ENCODE results near the gene KRT86.
"Not testable (repeated sequence)": the region's sequence is repeated elsewhere in the genome, so short reads cannot be mapped to it uniquely, and the experiment has no call there.

Gene KRT86

DNA sequence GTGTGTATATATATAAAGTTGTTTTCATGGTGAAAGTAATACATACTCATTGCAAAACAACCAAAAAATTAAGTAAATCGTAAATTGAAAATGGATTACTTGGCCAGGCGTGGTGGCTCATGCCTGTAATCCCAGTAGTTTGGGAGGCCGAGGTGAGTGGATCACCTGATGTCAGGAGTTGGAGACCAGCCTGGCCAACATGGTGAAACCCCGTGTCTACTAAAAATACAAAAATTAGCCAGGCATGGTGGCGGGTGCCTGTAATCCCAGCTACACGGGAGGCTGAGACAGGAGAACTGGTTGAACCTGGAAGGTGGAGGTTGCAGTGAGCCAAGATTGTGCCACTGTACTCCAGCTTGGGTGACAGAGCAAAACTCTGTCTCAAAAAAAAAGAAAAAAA, 34.2 kb upstream of the KRT86 start:
- H3K27ac ChIP-seq (ENCODE audit: low read depth, low read length); H3K36me3 ChIP-seq (ENCODE audit: control insufficient read depth, insufficient read depth, low read length); H3K9me3 ChIP-seq (ENCODE audit: control insufficient read depth, insufficient read depth, low read depth, low read length); H3K9ac ChIP-seq (ENCODE audit: low read length); H3K4me3 ChIP-seq (ENCODE audit: low read depth, low read length): not testable (repeated sequence)
- H3K27me3 ChIP-seq (ENCODE audit: control insufficient read depth, insufficient read depth, low read length) = peaks cover 13% of the 10 kb centered on the region
- peaks cover 34% of the 10 kb centered on the region for H3K4me1 ChIP-seq (ENCODE audit: control insufficient read depth, insufficient read depth, low read length)

DNA sequence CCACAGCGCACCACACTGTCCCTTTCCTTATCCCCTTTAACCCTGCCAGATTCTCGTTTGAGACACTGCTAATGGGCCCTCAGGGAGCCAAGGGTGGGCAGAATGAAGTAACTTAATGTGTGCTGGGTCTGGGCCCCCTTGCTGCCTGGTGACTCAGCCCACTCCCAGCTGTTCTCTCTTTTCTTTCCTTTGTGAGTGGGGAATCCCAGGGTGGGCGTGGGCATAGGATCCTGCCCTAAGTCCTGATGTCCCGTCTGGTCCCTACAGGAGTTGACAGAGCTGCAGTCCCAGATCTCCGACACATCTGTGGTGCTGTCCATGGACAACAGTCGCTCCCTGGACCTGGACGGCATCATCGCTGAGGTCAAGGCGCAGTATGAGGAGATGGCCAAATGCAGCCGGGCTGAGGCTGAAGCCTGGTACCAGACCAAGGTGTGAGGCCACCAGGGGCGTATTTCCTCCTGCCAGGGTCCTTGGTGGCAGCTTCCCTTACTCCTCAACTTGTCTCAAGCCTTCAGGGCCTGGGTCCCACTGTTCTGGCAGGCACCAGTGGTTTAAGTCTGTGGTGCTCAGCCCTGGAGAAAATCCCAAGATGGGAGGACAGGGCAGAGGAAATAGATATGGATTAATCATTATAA, 33.1 kb upstream of the KRT86 start:
- H3K9ac ChIP-seq (ENCODE audit: low read length) = no peak overlapping the region
- peaks cover 34% of the 10 kb centered on the region for H3K4me1 ChIP-seq (ENCODE audit: control insufficient read depth, insufficient read depth, low read length)
- H3K27me3 ChIP-seq (ENCODE audit: control insufficient read depth, insufficient read depth, low read length) = peaks cover 17% of the 10 kb centered on the region
- no peak overlapping the region for H3K27ac ChIP-seq (ENCODE audit: low read depth, low read length)
- H3K9me3 ChIP-seq (ENCODE audit: control insufficient read depth, insufficient read depth, low read depth, low read length) = no peaks in the 10 kb centered on the region
- no peaks in the 10 kb centered on the region for H3K36me3 ChIP-seq (ENCODE audit: control insufficient read depth, insufficient read depth, low read length)
- no peak overlapping the region for H3K4me3 ChIP-seq (ENCODE audit: low read depth, low read length)

DNA sequence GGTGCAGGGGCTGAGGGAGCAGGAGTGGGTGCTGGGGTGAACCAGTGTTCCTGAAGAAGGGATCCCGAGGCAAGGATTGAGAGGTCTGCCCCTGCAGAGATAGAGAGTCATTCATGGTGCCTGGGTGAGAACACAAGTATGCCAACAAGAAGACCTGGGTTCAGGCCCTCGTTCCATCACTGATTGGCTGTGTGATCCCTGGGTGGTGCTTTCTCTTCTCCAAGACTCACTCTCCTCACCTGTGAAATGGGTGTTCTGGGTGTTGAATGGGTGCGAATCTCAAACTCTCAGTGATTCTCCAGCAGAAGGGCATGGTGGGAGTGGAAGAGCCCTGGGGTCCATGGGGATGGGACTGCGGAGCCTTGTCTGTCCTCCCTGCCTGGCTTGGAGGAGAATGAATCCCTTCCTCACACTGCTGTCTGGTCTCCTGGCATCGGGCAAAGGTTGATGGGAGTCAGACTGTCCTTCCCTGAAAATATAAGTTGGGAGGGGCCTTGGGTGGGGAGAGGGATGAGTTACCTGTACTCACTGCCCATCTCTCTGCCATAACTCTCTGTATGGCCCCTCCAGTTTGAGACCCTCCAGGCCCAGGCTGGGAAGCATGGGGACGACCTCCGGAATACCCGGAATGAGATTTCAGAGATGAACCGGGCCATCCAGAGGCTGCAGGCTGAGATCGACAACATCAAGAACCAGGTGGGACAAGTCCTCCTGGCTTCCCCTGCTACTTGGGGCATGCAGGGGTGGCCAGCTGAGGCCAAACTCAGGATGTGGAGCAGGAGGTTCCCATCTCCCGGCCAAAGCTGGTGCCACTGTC, 31.8 kb upstream of the KRT86 start:
- H3K4me3 ChIP-seq (ENCODE audit: low read depth, low read length) = no peak overlapping the region
- no peak overlapping the region for H3K27ac ChIP-seq (ENCODE audit: low read depth, low read length)
- no peak overlapping the region for H3K9ac ChIP-seq (ENCODE audit: low read length)
- H3K36me3 ChIP-seq (ENCODE audit: control insufficient read depth, insufficient read depth, low read length) = no peaks in the 10 kb centered on the region
- peaks cover 35% of the 10 kb centered on the region for H3K4me1 ChIP-seq (ENCODE audit: control insufficient read depth, insufficient read depth, low read length)
- peaks cover 15% of the 10 kb centered on the region; the same call in 1 of the 2 replicates for H3K27me3 ChIP-seq (ENCODE audit: control insufficient read depth, insufficient read depth, low read length)
- no peaks in the 10 kb centered on the region for H3K9me3 ChIP-seq (ENCODE audit: control insufficient read depth, insufficient read depth, low read depth, low read length)

GRCh38 chr12:52243259-52243855, 31.1 kb upstream of the KRT86 start:
- no peak overlapping the region for H3K27ac ChIP-seq (ENCODE audit: low read depth, low read length)
- peaks cover 20% of the 10 kb centered on the region; the same call in 1 of the 2 replicates for H3K27me3 ChIP-seq (ENCODE audit: control insufficient read depth, insufficient read depth, low read length)
- H3K4me3 ChIP-seq (ENCODE audit: low read depth, low read length) = no peak overlapping the region
- no peak overlapping the region for H3K9ac ChIP-seq (ENCODE audit: low read length)
- peaks cover 33% of the 10 kb centered on the region for H3K4me1 ChIP-seq (ENCODE audit: control insufficient read depth, insufficient read depth, low read length)
- H3K36me3 ChIP-seq (ENCODE audit: control insufficient read depth, insufficient read depth, low read length) = no peaks in the 10 kb centered on the region
- H3K9me3 ChIP-seq (ENCODE audit: control insufficient read depth, insufficient read depth, low read depth, low read length) = no peaks in the 10 kb centered on the region

DNA sequence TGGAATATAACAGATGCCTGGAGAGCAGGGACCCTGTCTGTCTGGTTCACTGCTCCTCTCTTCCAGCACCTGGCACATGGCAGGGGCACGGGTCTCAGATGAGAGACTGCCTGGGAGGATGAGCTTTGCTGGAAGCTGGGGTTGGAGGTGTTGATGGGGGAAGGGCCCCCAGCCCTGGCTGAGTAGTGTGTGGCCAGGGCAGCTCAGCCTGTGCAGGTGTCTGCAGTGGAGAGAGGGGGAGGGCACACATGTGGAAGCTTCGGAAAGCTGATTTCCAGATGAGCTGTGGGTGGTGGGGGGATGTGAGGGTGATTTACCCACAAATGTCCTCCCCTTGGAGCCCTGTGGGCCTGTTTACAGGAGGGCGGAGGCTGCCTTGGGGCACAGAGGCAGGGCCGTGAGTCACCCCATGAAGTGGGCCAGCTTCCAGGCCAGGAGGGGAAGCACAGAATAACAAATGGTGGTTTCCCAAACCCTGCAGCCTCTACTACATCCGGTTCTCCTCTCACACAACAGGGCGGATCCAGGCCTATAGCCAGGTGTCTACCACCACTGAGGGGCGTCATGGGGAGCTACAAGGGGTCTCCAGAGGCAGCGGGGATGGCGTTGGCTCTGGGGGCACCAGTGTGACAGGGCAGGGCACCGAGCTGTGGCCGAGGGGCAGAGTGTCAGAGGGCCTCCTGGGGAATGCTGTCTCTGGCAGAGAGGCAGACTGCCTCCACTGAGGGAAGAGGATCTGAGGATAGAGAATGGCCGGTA, 30.4 kb upstream of the KRT86 start:
- H3K9ac ChIP-seq (ENCODE audit: low read length) = no peak overlapping the region

DNA sequence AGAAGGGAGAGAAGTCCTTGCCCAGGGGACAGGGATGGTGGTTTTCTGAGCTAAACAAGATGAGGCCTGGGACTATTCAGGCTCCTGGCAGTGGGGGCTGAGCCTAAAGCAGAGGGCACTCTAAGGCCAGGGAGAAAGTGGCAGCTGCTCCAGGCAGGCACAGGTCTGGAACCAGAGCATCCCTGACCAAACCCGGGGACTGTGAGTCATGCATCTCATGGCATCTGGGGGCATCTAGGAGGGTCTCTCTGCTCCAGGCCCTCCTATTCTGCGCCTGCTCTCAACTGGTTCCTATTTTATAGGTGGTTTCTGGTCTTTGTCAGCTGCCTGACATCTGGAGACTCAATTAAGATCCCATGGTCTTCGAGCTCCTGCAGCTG, 29.8 kb upstream of the KRT86 start:
- no peaks in the 10 kb centered on the region for H3K9me3 ChIP-seq (ENCODE audit: control insufficient read depth, insufficient read depth, low read depth, low read length)
- H3K4me3 ChIP-seq (ENCODE audit: low read depth, low read length) = no peak overlapping the region
- no peak overlapping the region for H3K27ac ChIP-seq (ENCODE audit: low read depth, low read length)
- no peaks in the 10 kb centered on the region for H3K36me3 ChIP-seq (ENCODE audit: control insufficient read depth, insufficient read depth, low read length)
- peaks cover 32% of the 10 kb centered on the region for H3K27me3 ChIP-seq (ENCODE audit: control insufficient read depth, insufficient read depth, low read length)
- peaks cover 31% of the 10 kb centered on the region; the same call in 1 of the 2 replicates for H3K4me1 ChIP-seq (ENCODE audit: control insufficient read depth, insufficient read depth, low read length)
- H3K9ac ChIP-seq (ENCODE audit: low read length) = no peak overlapping the region

More for the DNA sequence above, 30.4 kb upstream of the KRT86 start:
- peaks cover 31% of the 10 kb centered on the region; the same call in 1 of the 2 replicates for H3K4me1 ChIP-seq (ENCODE audit: control insufficient read depth, insufficient read depth, low read length)
- H3K9me3 ChIP-seq (ENCODE audit: control insufficient read depth, insufficient read depth, low read depth, low read length) = no peaks in the 10 kb centered on the region
- no peaks in the 10 kb centered on the region for H3K36me3 ChIP-seq (ENCODE audit: control insufficient read depth, insufficient read depth, low read length)
- H3K27me3 ChIP-seq (ENCODE audit: control insufficient read depth, insufficient read depth, low read length) = peaks cover 27% of the 10 kb centered on the region
- H3K4me3 ChIP-seq (ENCODE audit: low read depth, low read length) = no peak overlapping the region
- no peak overlapping the region for H3K27ac ChIP-seq (ENCODE audit: low read depth, low read length)

- Histone ChIP-seq H3K4me1 (ENCODE audit: control insufficient read depth, insufficient read depth, low read length) (peaks cover 37% of the 10 kb centered on the region; the same call in 1 of the 2 replicates), H3K27me3 (ENCODE audit: control insufficient read depth, insufficient read depth, low read length) (peaks cover 40% of the 10 kb centered on the region), H3K4me3 (ENCODE audit: low read depth, low read length) (no peak overlapping the region), H3K9ac (ENCODE audit: low read length) (no peak overlapping the region), H3K9me3 (ENCODE audit: control insufficient read depth, insufficient read depth, low read depth, low read length) (no peaks in the 10 kb centered on the region), H3K27ac (ENCODE audit: low read depth, low read length) (no peak overlapping the region), H3K36me3 (ENCODE audit: control insufficient read depth, insufficient read depth, low read length) (no peaks in the 10 kb centered on the region)
These were observed 29.0 kb upstream of the KRT86 start for GRCh38 chr12:52245259-52245961.

DNA sequence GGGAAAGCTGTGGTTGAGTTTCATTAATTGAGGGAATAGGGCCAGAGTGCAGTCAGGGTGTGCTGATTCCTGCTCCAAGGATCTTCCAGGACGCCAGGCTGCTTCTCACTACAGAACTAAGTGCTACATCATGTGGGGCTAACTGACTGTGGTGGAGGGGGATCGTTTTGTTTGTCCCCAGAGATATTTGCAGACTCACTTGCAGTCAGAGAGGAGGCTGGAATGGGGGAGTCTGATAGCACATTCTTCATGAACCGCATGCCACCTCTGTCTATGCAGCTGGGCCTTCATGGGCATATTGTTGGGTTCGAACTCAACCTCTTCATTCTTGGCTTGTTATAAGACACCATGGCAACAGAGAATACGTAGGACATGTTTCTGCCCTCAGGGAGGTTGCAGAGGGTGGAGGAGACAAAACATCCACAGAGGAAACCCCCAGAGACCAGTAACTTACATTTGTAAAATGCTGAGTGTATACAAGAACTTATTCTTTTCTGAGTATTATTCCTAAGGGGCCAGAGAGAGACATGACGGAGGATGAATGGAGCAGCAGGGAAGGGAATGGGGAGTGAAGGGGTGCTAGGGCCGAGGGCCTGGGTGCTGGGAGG, 28.4 kb upstream of the KRT86 start:
- H3K9me3 ChIP-seq (ENCODE audit: control insufficient read depth, insufficient read depth, low read depth, low read length) = no peaks in the 10 kb centered on the region
- H3K27me3 ChIP-seq (ENCODE audit: control insufficient read depth, insufficient read depth, low read length) = peaks cover 46% of the 10 kb centered on the region
- H3K9ac ChIP-seq (ENCODE audit: low read length) = no peak overlapping the region
- H3K4me1 ChIP-seq (ENCODE audit: control insufficient read depth, insufficient read depth, low read length) = peaks cover 37% of the 10 kb centered on the region; the same call in 1 of the 2 replicates
- no peak overlapping the region for H3K4me3 ChIP-seq (ENCODE audit: low read depth, low read length)
- no peaks in the 10 kb centered on the region for H3K36me3 ChIP-seq (ENCODE audit: control insufficient read depth, insufficient read depth, low read length)
- no peak overlapping the region for H3K27ac ChIP-seq (ENCODE audit: low read depth, low read length)

DNA sequence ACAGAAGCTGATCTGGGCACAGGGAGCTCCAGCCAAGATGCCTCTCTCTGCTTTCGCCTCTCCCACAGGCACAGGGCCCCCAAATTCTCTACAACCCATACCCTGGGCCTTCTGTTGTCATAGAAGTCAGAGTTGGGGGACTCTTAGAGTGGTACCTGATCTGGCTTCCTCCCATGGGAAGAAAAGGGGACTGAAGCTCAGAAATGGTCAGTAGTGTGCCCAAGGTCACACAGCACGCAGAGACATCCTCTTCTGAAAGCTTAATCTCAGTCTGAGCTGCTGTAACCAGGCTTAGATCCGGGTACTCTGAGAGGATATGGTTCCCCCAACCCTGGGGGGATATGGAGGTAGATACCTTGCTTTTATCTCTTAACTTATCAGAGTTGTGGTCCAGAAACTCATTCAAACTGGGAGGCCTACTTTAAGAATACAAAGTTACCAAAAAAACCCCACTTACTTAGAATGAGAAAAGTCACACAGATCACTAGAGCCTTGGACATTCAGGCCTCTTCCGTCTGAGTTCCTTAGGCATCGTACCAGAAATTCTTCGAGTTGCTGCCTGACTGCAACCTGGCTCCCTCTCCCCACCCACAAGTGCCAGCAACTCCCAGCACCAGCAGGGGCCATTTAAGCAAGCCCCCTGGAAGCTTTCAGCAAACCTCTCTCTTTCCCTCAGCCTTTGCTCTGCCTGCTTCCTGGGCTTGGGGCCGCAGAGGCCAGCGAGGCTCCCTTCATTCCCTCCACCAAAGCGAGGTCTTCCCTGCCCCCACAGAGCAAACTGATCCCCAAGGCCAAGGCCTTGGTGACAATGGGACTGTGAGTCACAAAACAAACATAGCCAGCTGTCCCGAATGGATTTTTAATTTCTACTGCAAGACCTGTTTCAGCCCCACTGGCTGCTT, 27.5 kb upstream of the KRT86 start:
- peaks cover 34% of the 10 kb centered on the region; the same call in 1 of the 2 replicates for H3K4me1 ChIP-seq (ENCODE audit: control insufficient read depth, insufficient read depth, low read length)
- no peak overlapping the region for H3K4me3 ChIP-seq (ENCODE audit: low read depth, low read length)
- H3K36me3 ChIP-seq (ENCODE audit: control insufficient read depth, insufficient read depth, low read length) = no peaks in the 10 kb centered on the region
- no peak overlapping the region for H3K27ac ChIP-seq (ENCODE audit: low read depth, low read length)
- H3K9ac ChIP-seq (ENCODE audit: low read length) = no peak overlapping the region
- H3K9me3 ChIP-seq (ENCODE audit: control insufficient read depth, insufficient read depth, low read depth, low read length) = no peaks in the 10 kb centered on the region
- H3K27me3 ChIP-seq (ENCODE audit: control insufficient read depth, insufficient read depth, low read length) = peaks cover 55% of the 10 kb centered on the region
